Mucosa of descending colon (tissue), 3 donors: Measurements from ENCODE around the gene ERP27. TPM values are rescaled to one million over a fixed set of nuclear protein-coding genes. Genes with fewer than 3 reads are reported as not detected.

Experiments used
- ATAC-seq: fragments of 200-7000 bp; cut with Tn5 transposase; one replicate; pipeline ENCODE4 v1.9.1; 2020; ENCODE audit warnings: mild to moderate bottlenecking, moderate library complexity
- DNase-seq, 3 donors: peaks; one replicate each; pipeline ENCODE4 v3.0.0-alpha.2; 2020
- H3K36me3 ChIP-seq: fragments of 200-600 bp; one replicate; pipeline ENCODE4 v1.8.0; 2021; ENCODE audit warnings: low read depth, mild to moderate bottlenecking
- H3K4me1 ChIP-seq: fragments of 200-600 bp; one replicate; pipeline ENCODE4 v1.8.0; 2021; ENCODE audit warnings: low read depth, mild to moderate bottlenecking
- H3K4me3 ChIP-seq: fragments of 200-600 bp; one replicate; pipeline ENCODE4 v1.8.0; 2021; ENCODE audit warnings: mild to moderate bottlenecking
- H3K9me3 ChIP-seq: fragments of 200-600 bp; one replicate; pipeline ENCODE4 v1.8.0; 2021; ENCODE audit warnings: mild to moderate bottlenecking
- intact Hi-C, 2 donors: fragments of 100-400 bp; cut with DNase I in 1 of 2; cut with micrococcal nuclease in 1 of 2; formaldehyde crosslinking; loops; one replicate each; pipeline versions ENCODE4 v1.11.0 to v1.11.1; 2022; cut with DNase I, micrococcal nuclease
- total RNA-seq, 3 donors: library from RNA; stranded (reverse); fragmentation: NEBNext Ultra II Directional in 2 of 3; extraction: Animal tissue kit (Norgen Biotek cat#: 25700) in 2 of 3; gene quantifications; one replicate each; pipeline versions ENCODE4 v1.2.1 to v1.2.4, GENCODE V29; 2021 to 2023
- TF ChIP-seq, protein P1 (sequence below): fragments of 200-600 bp; IDR thresholded peaks from one replicate; pipeline ENCODE4 v1.8.0; 2022; ENCODE audit warnings: antibody characterized with exemption, mild to moderate bottlenecking
- donor health status: DM: no; HTN: no; CAD: no; lungs with moderate emphysema.
- donor health status: DM: no; HTN: no; CAD: no.
- donor health status: DM: no; HTN: yes; CAD: no.

Gene ERP27
- total RNA-seq, 3 donors from 2014 or later: 1.4 to 5.6 (median 4.1) TPM

DNA sequence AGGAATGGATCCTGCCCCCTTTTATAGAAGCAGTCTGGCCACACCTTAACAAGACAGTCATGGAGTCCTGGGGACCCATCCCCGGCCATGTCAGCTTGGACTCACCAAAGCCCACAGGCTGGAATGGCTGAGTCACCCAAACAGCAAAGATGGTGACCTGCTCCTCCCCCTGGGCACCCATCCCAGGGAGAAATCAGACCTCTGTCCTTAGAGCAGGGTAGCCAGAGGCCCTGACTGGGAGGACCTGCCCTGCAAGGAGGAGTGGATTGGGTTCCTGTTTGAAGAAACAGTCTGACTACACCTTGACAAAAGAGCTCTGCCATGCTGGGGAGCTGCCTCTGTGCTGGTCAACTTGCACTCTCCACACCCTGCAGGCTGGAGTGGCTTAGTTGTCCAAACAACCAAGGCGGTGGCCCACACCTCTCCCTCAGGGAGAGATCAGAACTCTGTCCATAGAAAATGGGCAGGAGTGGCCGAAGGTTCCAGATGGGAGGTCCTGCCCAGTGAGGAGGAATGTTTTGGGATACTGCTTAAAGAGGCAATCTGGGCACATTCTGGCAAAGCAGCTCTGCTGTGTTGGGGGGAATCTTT is 69.3 kb downstream of the ERP27 start:
- TF ChIP-seq, protein P1, sequence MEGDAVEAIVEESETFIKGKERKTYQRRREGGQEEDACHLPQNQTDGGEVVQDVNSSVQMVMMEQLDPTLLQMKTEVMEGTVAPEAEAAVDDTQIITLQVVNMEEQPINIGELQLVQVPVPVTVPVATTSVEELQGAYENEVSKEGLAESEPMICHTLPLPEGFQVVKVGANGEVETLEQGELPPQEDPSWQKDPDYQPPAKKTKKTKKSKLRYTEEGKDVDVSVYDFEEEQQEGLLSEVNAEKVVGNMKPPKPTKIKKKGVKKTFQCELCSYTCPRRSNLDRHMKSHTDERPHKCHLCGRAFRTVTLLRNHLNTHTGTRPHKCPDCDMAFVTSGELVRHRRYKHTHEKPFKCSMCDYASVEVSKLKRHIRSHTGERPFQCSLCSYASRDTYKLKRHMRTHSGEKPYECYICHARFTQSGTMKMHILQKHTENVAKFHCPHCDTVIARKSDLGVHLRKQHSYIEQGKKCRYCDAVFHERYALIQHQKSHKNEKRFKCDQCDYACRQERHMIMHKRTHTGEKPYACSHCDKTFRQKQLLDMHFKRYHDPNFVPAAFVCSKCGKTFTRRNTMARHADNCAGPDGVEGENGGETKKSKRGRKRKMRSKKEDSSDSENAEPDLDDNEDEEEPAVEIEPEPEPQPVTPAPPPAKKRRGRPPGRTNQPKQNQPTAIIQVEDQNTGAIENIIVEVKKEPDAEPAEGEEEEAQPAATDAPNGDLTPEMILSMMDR: no peak
- Histone ChIP-seq H3K9me3 (peaks cover 3% of the 10 kb centered on the region), H3K4me1 (no peaks in the 10 kb centered on the region), H3K4me3 (no peak overlapping the region), H3K36me3 (no peaks in the 10 kb centered on the region)
- ATAC-seq (no peak), DNase-seq (no peak)
- intact Hi-C loops: no loop called here

Other genes with a start within 250 kb of the ERP27 start
- 10 to 100 TPM; 33.2 to 94.8 (median 73.8) TPM for gene GUCY2C, start 241.9 kb downstream of the ERP27 start, total RNA-seq
- gene WBP11, start 135.1 kb downstream of the ERP27 start, total RNA-seq: 10 to 100 TPM; 38.4 to 53.7 (median 48.3) TPM
- under 1 TPM; 0.44 to 0.96 (median 0.46) TPM for gene C12orf60, start 134.9 kb downstream of the ERP27 start, total RNA-seq
- gene SMCO3, start 124.4 kb downstream of the ERP27 start, total RNA-seq: not detected
- 1 to 10 TPM in 1 of 3 donors, under 1 TPM in 2; 0.06 to 1.9 (median 0.54) TPM for gene ART4, start 95.0 kb downstream of the ERP27 start, total RNA-seq
- 100 to 1,000 TPM in 2 of 3 donors, 10 to 100 TPM in 1; 42.9 to 655 (median 121) TPM for gene MGP, start 52.7 kb downstream of the ERP27 start, total RNA-seq
- 10 to 100 TPM; 26.2 to 78.2 (median 37.8) TPM for gene ARHGDIB, start 23.1 kb upstream of the ERP27 start, total RNA-seq
- gene PDE6H, start 34.5 kb upstream of the ERP27 start, total RNA-seq: under 1 TPM in 1 of 3 donors, not detected in 2; 0.55 TPM